ENCODE data around the gene ACTG2.
"Not testable (repeated sequence)": the region's sequence is repeated elsewhere in the genome, so short reads cannot be mapped to it uniquely, and the experiment has no call there.

The ACTG2 gene

DNA sequence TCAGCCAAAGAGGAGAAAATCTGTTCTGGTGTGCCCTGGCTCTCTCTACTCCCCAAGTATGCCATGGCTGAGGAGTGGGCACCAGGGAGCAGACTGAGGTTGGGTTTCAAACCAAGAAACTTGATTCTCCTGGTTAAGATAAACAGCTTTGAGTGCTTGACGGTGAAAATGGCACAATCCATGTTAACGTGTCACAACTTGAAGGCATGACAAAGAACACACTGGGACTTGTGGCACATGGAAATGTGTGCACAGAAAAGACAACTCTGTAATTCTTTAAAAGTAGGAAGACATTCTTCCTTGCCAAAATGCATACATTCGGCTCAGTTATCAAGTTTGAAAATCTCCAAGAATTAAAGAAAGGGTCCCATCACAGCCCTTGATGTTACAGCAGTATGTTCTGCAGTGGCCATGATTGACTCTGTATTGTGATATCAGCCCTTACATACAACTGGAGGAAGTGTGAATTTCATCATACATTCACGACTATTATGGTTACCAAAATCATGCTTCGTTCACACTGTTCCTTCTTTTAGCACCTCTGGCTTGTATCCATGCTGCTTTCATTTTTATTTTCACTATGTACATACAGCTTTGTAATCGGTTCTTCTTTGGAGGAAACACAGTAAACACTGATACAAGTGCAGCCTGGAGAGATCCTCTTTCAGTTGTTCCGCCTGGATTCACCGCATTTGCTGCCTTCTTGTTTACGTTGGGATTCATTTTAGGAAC is 15.6 kb upstream of the ACTG2 start:
- Histone ChIP-seq H3K4me3 (ENCODE audit: low read depth in 1 of 2, low read length in 2 of 2) (no peak overlapping the region), H3K36me3 (ENCODE audit: control insufficient read depth in 1 of 2, insufficient read depth in 2 of 2, low read length in 2 of 2) (no peaks in the 10 kb centered on the region), H3K4me1 (ENCODE audit: control insufficient read depth in 1 of 2, insufficient read depth in 2 of 2, low read length in 2 of 2) (peaks cover 0 to 4% of the 10 kb centered on the region in 2 donors), H3K27me3 (ENCODE audit: low read depth, low read length) (no peaks in the 10 kb centered on the region), H3K27ac (ENCODE audit: low read length) (no peak overlapping the region), H3K9me3 (ENCODE audit: control insufficient read depth in 1 of 2, low read length in 2 of 2) (no peaks in the 10 kb centered on the region)

DNA sequence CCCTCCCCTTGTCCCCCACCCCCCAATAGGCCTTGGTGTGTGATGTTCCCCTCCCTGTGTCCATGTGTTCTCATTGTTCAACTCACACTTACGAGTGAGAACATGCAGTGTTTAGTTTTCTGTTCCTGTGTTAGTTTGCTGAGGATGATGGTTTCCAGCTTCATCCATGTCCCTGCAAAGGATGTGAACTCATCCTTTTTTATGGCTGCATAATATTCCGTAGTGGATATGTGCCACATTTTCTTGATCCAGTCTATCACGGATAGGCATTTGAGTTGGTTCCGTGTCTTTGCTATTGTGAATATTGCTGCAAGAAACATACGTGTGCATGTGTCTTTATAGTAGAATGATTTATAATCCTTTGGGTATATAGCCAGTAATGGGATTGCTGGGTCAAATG is 14.8 kb upstream of the ACTG2 start:
- not testable (repeated sequence) for H3K4me3 ChIP-seq (ENCODE audit: low read depth in 1 of 2, low read length in 2 of 2); H3K27me3 ChIP-seq (ENCODE audit: low read depth, low read length); H3K4me1 ChIP-seq (ENCODE audit: control insufficient read depth in 1 of 2, insufficient read depth in 2 of 2, low read length in 2 of 2); H3K9me3 ChIP-seq (ENCODE audit: control insufficient read depth in 1 of 2, low read length in 2 of 2); H3K27ac ChIP-seq (ENCODE audit: low read length); H3K36me3 ChIP-seq (ENCODE audit: control insufficient read depth in 1 of 2, insufficient read depth in 2 of 2, low read length in 2 of 2)

DNA sequence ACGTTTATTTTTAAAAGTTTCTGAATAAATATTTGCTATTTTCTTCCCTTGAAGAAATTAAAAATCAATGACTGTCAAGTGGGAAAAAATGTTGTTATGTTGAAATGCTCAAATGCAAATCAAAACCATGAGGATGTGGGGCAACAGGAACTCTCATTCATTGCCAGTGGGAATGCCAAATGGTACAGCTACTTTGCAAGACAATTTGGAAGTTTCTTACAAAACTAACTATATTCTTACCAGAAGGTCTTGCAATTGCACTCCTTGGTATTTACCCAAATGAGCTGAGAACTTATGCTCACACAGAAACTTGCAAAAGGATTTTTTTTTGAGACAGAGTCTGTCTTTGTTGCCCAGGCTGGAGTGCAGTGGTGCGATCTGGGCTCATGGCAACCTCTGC is 7.4 kb upstream of the ACTG2 start:
- Histone ChIP-seq H3K9me3 (ENCODE audit: control insufficient read depth in 1 of 2, low read length in 2 of 2) (no peaks in the 10 kb centered on the region), H3K27ac (ENCODE audit: low read length) (no peak overlapping the region)

DNA sequence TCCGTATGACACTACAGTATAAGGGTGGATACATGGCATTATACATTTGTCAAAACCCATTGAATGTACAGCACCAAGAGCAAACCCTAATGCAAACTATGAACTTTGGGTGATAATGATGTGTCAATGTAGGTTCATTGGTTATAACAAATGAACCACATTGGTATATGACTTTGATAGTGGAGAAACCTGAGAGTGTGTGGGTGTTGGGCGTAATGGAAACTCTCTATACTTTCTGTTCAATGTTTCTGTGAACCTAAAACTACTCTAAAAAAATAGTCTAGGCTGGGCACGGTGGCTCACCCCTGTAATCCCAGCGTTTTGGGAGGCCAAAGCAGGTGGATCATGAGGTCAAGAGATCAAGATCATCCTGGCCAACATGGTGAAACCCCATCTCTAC is 6.5 kb upstream of the ACTG2 start:
- no peak overlapping the region for H3K4me3 ChIP-seq (ENCODE audit: low read depth in 1 of 2, low read length in 2 of 2)
- H3K9me3 ChIP-seq (ENCODE audit: control insufficient read depth in 1 of 2, low read length in 2 of 2), result no peaks in the 10 kb centered on the region
- no peak overlapping the region for H3K27ac ChIP-seq (ENCODE audit: low read length)
- no peaks in the 10 kb centered on the region for H3K36me3 ChIP-seq (ENCODE audit: control insufficient read depth in 1 of 2, insufficient read depth in 2 of 2, low read length in 2 of 2)
- H3K4me1 ChIP-seq (ENCODE audit: control insufficient read depth in 1 of 2, insufficient read depth in 2 of 2, low read length in 2 of 2), result peaks cover 0 to 8% of the 10 kb centered on the region in 2 donors
- no peaks in the 10 kb centered on the region for H3K27me3 ChIP-seq (ENCODE audit: low read depth, low read length)

More for the DNA sequence above, 7.4 kb upstream of the ACTG2 start:
- Histone ChIP-seq H3K27me3 (ENCODE audit: low read depth, low read length) (no peaks in the 10 kb centered on the region), H3K4me1 (ENCODE audit: control insufficient read depth in 1 of 2, insufficient read depth in 2 of 2, low read length in 2 of 2) (peaks cover 0 to 5% of the 10 kb centered on the region in 2 donors), H3K36me3 (ENCODE audit: control insufficient read depth in 1 of 2, insufficient read depth in 2 of 2, low read length in 2 of 2) (no peaks in the 10 kb centered on the region), H3K4me3 (ENCODE audit: low read depth in 1 of 2, low read length in 2 of 2) (no peak overlapping the region)

DNA sequence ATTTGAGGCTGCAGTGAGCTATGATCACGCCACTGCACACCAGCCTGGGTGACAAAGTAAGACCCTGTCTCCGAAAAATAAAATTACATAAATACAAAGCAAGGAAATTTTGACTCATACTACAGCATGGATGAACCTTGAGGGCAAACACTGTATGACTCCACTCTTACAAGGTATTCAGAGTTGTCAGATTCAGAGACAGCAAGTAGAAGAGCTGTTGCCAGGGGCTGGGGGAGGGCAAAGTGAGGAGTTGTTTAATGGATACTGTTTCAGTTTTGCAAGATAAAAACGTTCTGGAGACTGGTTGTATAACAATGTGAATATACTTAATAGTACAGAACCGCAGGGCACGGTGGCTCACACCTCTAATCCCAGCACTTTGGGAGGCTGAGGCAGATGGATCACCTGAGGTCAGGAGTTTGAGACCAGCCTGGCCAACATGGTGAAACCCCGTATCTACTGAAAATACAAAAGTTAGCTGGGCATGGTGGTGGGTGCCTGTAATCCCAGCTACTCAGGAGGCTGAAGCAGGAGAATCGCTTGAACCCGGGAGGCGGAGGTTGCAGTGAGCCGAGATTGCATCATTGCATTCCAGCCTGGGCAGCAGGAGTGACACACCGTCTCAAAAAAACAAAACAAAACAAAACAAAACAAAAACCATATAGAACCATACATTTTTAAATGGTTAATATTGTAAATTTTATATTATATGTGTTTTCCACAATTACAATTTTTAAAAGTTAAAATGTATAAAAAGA is 5.0 kb upstream of the ACTG2 start:
- H3K4me3 ChIP-seq (ENCODE audit: low read depth in 1 of 2, low read length in 2 of 2); H3K27ac ChIP-seq (ENCODE audit: low read length): not testable (repeated sequence)

DNA sequence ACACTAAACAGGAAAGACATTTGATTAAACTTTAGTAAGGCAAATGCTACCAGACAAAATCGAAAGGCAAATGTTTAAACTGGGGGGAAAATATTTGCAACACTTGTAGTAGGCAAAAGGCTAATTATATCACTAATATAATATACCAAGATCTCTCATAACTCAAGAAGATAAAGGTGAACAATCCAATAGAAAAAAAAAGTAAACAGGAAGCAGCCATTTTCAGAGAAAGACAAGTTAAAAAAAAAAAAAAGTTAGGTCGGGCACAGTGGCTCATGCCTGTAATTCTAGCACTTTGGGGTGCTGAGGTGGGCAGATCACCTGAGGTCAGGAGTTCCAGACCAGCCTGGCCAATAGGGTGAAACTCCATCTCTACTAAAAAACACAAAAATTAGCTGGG is 4.4 kb upstream of the ACTG2 start:
- peaks cover 0 to 10% of the 10 kb centered on the region in 2 donors for H3K4me1 ChIP-seq (ENCODE audit: control insufficient read depth in 1 of 2, insufficient read depth in 2 of 2, low read length in 2 of 2)
- H3K9me3 ChIP-seq (ENCODE audit: control insufficient read depth in 1 of 2, low read length in 2 of 2), result no peaks in the 10 kb centered on the region
- H3K36me3 ChIP-seq (ENCODE audit: control insufficient read depth in 1 of 2, insufficient read depth in 2 of 2, low read length in 2 of 2), result peaks cover 0 to 3% of the 10 kb centered on the region in 2 donors
- no peak overlapping the region for H3K4me3 ChIP-seq (ENCODE audit: low read depth in 1 of 2, low read length in 2 of 2)
- no peaks in the 10 kb centered on the region for H3K27me3 ChIP-seq (ENCODE audit: low read depth, low read length)
- no peak overlapping the region for H3K27ac ChIP-seq (ENCODE audit: low read length)

More for the DNA sequence above, 5.0 kb upstream of the ACTG2 start:
- H3K36me3 ChIP-seq (ENCODE audit: control insufficient read depth in 1 of 2, insufficient read depth in 2 of 2, low read length in 2 of 2); H3K27me3 ChIP-seq (ENCODE audit: low read depth, low read length); H3K4me1 ChIP-seq (ENCODE audit: control insufficient read depth in 1 of 2, insufficient read depth in 2 of 2, low read length in 2 of 2); H3K9me3 ChIP-seq (ENCODE audit: control insufficient read depth in 1 of 2, low read length in 2 of 2): not testable (repeated sequence)

DNA sequence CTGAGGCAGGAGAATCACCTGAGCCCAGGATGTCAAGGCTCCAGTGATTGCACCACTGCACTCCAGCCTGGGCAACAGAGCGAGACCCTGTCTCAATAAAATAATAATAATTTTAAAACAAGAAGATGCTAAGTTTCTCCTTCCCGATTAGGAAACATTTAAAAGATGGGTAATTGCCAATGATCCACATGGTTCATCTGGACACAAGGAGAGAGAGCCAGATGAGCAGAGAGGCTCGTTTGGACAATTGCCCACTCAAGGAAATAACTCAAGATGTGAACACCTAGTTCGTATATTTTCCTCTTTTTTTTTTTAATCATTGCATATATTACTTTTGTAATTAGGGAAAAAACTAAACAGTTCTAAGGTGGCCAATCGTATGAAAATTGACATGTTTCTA is 3.6 kb upstream of the ACTG2 start:
- Histone ChIP-seq H3K36me3 (ENCODE audit: control insufficient read depth in 1 of 2, insufficient read depth in 2 of 2, low read length in 2 of 2) (peaks cover 0 to 3% of the 10 kb centered on the region in 2 donors), H3K27me3 (ENCODE audit: low read depth, low read length) (no peaks in the 10 kb centered on the region), H3K4me3 (ENCODE audit: low read depth in 1 of 2, low read length in 2 of 2) (no peak overlapping the region), H3K27ac (ENCODE audit: low read length) (peak overlapping the region; percentile 11), H3K4me1 (ENCODE audit: control insufficient read depth in 1 of 2, insufficient read depth in 2 of 2, low read length in 2 of 2) (peaks cover 0 to 10% of the 10 kb centered on the region in 2 donors), H3K9me3 (ENCODE audit: control insufficient read depth in 1 of 2, low read length in 2 of 2) (no peaks in the 10 kb centered on the region)

DNA sequence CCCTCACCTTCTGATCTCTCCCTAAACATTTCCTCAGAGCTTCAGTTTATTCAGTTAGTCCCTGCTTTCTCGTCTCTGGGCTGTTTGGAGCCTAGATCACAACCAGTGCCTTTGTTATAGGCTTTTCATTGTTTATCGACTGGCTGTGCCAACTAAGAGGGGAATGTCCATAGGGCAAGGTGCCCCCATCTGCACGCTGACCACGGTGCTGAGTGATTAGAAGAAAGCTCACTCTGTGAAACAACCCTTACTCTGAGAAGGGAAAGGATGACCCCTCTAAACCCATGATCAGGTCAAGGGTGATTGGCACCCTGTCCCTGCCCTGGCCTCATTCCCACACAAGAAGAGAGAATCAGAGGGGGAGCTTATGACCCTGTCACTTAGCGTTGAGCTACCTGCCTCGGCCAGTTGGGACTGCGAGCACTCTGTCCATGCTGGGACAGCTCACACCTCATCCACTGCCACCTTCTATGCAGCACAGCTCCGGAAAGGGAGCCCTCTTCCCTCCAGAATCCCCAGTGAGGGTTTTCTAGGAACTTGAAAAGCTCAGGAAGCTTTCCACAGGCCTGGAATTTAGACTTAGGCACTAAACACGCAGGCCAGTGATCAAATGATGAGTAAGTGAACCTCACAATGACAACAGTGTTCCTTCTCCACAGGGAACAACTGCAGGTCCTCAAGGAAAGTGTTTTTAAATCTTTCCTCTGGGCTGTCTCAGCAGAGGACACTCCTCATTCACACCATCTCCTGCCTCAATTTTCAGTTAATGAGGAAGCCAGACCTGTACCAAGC is 2.3 kb upstream of the ACTG2 start:
- H3K27ac ChIP-seq (ENCODE audit: low read length), result peak overlapping the region; percentile 50
- H3K9me3 ChIP-seq (ENCODE audit: control insufficient read depth in 1 of 2, low read length in 2 of 2), result no peaks in the 10 kb centered on the region
- H3K27me3 ChIP-seq (ENCODE audit: low read depth, low read length), result no peaks in the 10 kb centered on the region
- peaks cover 0 to 10% of the 10 kb centered on the region in 2 donors for H3K4me1 ChIP-seq (ENCODE audit: control insufficient read depth in 1 of 2, insufficient read depth in 2 of 2, low read length in 2 of 2)
- no peak overlapping the region for H3K4me3 ChIP-seq (ENCODE audit: low read depth in 1 of 2, low read length in 2 of 2)
- H3K36me3 ChIP-seq (ENCODE audit: control insufficient read depth in 1 of 2, insufficient read depth in 2 of 2, low read length in 2 of 2), result peaks cover 0 to 3% of the 10 kb centered on the region in 2 donors

DNA sequence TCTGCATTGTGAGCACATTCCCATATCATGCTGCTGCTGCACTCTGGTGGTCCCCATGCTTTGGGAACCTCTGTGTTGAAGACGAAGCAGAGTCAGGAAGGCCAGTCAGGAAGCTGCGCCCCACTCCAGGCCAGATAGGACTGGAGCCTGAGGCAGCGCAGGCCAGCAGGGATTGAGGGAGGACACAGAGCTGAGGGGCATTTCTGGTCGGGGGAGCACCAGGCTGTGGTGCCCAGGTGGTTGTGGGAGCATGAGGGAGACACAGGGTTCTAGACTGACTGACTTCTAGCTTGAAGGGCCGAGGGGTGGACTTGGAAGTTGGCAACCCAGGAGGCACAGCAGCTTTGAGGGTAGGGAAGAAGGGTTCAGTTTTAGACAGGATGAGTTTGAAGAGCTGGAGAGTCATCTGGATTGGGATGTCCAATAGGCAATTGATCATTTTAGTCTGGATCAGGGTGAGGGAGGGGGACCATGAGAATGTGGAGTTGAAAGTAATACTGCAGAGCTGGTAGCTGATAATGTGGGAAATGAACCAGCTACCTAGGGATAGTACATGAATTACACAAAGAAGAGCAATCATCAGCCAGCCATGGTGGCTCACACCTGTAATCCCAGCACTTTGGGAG is 1.4 kb upstream of the ACTG2 start:
- Histone ChIP-seq H3K9me3 (ENCODE audit: control insufficient read depth in 1 of 2, low read length in 2 of 2) (no peaks in the 10 kb centered on the region), H3K27ac (ENCODE audit: low read length) (peak overlapping the region; percentile 70), H3K36me3 (ENCODE audit: control insufficient read depth in 1 of 2, insufficient read depth in 2 of 2, low read length in 2 of 2) (peaks cover 3 to 5% of the 10 kb centered on the region in 2 donors), H3K4me3 (ENCODE audit: low read depth in 1 of 2, low read length in 2 of 2) (no peak overlapping the region), H3K27me3 (ENCODE audit: low read depth, low read length) (no peaks in the 10 kb centered on the region), H3K4me1 (ENCODE audit: control insufficient read depth in 1 of 2, insufficient read depth in 2 of 2, low read length in 2 of 2) (peaks cover 0 to 10% of the 10 kb centered on the region in 2 donors)

DNA sequence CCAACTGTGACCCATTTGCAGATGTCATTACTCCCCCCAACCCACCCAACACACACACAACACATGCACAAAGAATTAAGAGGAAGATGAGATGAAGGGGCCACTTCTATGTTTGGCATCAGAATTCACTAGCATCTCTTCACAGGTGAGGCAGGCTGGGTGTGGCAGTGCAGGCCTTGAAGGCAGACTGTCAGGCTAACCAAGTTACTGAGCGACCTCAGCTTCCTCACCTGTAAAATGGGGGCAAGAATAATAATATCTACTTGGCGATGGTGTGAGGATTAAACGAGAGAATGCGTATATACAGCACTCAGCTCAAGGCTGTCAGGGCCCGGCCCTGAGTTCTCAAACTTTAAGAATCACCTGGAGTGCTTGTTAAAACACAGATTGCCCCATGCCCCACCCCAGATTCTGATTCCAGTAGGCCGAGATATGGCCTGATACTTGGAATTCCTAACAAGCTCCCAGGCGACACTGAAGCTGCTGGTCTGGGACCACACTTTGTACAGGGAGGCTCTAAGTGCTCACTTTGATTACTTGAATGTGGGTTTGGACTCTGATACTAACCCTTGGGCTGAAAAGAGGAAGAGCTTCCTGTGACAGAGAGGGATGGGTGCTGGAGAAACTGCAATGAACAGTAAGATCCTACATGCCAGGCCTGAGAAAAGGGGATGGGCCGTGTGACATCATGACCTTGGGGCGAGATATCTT is 1.1 kb downstream of the ACTG2 start:
- Histone ChIP-seq H3K36me3 (ENCODE audit: control insufficient read depth in 1 of 2, insufficient read depth in 2 of 2, low read length in 2 of 2) (peaks cover 3 to 17% of the 10 kb centered on the region in 2 donors), H3K4me1 (ENCODE audit: control insufficient read depth in 1 of 2, insufficient read depth in 2 of 2, low read length in 2 of 2) (peaks cover 4 to 11% of the 10 kb centered on the region in 2 donors), H3K27ac (ENCODE audit: low read length) (peak overlapping the region; percentile 97), H3K9me3 (ENCODE audit: control insufficient read depth in 1 of 2, low read length in 2 of 2) (no peaks in the 10 kb centered on the region), H3K27me3 (ENCODE audit: low read depth, low read length) (no peaks in the 10 kb centered on the region), H3K4me3 (ENCODE audit: low read depth in 1 of 2, low read length in 2 of 2) (peak overlapping the region; percentile 63 to 87)
